ENCODE measurements around the gene METTL6.

DNA sequence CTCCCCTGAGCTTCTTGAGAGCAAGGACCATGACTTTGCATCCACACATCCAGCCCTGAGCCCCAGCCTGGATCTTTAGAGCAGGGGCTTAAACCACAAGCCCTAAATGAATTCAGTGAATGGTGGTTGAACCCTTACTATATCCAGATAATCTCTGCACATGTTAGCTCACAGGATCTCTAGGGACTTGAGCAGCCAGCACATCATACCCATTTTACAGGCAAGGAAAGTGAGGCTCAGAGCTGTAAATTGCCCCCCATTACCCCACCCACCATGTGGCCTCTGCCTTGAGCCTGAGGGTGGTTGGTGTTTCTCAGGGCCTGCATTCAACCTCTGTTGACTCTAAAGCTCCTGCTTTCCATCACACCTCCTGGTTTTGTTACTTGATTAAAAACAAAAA lies 27.6 kb upstream of the METTL6 start:
- TF ChIP-seq, protein P1, sequence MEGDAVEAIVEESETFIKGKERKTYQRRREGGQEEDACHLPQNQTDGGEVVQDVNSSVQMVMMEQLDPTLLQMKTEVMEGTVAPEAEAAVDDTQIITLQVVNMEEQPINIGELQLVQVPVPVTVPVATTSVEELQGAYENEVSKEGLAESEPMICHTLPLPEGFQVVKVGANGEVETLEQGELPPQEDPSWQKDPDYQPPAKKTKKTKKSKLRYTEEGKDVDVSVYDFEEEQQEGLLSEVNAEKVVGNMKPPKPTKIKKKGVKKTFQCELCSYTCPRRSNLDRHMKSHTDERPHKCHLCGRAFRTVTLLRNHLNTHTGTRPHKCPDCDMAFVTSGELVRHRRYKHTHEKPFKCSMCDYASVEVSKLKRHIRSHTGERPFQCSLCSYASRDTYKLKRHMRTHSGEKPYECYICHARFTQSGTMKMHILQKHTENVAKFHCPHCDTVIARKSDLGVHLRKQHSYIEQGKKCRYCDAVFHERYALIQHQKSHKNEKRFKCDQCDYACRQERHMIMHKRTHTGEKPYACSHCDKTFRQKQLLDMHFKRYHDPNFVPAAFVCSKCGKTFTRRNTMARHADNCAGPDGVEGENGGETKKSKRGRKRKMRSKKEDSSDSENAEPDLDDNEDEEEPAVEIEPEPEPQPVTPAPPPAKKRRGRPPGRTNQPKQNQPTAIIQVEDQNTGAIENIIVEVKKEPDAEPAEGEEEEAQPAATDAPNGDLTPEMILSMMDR (IDR thresholded peaks at IDR 0.05), result no peak
- no peak for TF ChIP-seq POLR2A (IDR thresholded peaks at IDR 0.05)
- TF ChIP-seq POLR2AphosphoS5 (IDR thresholded peaks at IDR 0.05), result no peak
